Lower leg skin (tissue), 4 donors: Measurements from ENCODE around the gene RACGAP1. TPM values are rescaled to one million over a fixed set of nuclear protein-coding genes. Genes with fewer than 3 reads are reported as not detected.

Experiments used
- DNase-seq, 2 donors: peaks; one replicate each; pipeline ENCODE4 v3.0.0-alpha.2; 2019; ENCODE audit warnings: low spot score in 2 of 2
- H3K4me3 ChIP-seq: fragments of 200-600 bp; sonication (generic); 2 replicates; pipeline ENCODE4 v1.5.1; 2017; ENCODE audit warnings: mild to moderate bottlenecking, low read depth; ENCODE audit not compliant: poor library complexity, severe bottlenecking
- POLR2A ChIP-seq, 2 donors: fragments of 450-650 bp; IDR thresholded peaks; one replicate each; pipeline ENCODE4 v1.6.1; 2016 to 2017; ENCODE audit warnings: antibody characterized with exemption in 2 of 2, mild to moderate bottlenecking in 1 of 2, moderate library complexity in 1 of 2
- WGBS, 2 donors: methylation state at CpG; one replicate each; pipeline ENCODE4 v1.1.5; 2018; 5-methylcytosine and 5-hydroxymethylcytosine counted together
- intact Hi-C: fragments of 100-400 bp; cut with DNase I; formaldehyde crosslinking; loops from one replicate; pipeline ENCODE4 v1.15.0; 2023; ENCODE audit warnings: low total_unique reads
- total RNA-seq, 4 donors: library from RNA; depleted of rRNA; stranded (reverse); fragments of >200 nt; gene quantifications; one replicate each; pipeline ENCODE4 v1.1.0, GENCODE V29; 2016
- TF ChIP-seq, protein P1 (sequence below), 3 donors: fragments of 450-650 bp; IDR thresholded peaks; one replicate each; pipeline ENCODE4 v1.5.1; 2016; ENCODE audit warnings: antibody characterized with exemption in 3 of 3, mild to moderate bottlenecking in 3 of 3, moderate library complexity in 2 of 3

Gene RACGAP1
- total RNA-seq, 4 donors from 2014 or later: 11.6 to 16.8 (median 15.9) TPM

DNA sequence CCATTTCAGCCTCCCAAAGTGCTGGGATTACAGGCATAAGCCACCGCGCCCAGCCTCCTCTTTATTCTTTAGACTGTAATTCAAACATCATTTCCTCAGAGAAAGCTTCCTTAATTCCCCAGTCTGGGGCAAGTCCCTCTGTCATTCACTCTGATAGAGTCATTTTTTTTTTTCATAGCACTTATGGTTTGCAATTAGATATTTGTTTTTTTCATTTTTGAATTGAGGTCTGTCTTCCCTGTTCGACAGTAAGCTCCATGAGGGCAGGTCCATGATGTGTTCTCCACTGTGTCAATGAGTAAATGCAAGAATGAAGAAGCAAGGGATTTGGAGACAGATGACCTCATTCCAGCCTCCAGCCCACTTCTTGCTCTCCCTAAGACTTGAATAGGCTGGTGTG, 44.2 kb upstream of the RACGAP1 start:
- no peak overlapping the region for H3K4me3 ChIP-seq
- no peak for DNase-seq
- no peak for TF ChIP-seq POLR2A (IDR thresholded peaks at IDR 0.05)
- TF ChIP-seq, protein P1, sequence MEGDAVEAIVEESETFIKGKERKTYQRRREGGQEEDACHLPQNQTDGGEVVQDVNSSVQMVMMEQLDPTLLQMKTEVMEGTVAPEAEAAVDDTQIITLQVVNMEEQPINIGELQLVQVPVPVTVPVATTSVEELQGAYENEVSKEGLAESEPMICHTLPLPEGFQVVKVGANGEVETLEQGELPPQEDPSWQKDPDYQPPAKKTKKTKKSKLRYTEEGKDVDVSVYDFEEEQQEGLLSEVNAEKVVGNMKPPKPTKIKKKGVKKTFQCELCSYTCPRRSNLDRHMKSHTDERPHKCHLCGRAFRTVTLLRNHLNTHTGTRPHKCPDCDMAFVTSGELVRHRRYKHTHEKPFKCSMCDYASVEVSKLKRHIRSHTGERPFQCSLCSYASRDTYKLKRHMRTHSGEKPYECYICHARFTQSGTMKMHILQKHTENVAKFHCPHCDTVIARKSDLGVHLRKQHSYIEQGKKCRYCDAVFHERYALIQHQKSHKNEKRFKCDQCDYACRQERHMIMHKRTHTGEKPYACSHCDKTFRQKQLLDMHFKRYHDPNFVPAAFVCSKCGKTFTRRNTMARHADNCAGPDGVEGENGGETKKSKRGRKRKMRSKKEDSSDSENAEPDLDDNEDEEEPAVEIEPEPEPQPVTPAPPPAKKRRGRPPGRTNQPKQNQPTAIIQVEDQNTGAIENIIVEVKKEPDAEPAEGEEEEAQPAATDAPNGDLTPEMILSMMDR (IDR thresholded peaks at IDR 0.05): no peak
- 98 to 100% methylated on average over 3 of the region's 3 CpGs for WGBS, 2 donors
- intact Hi-C loops: no loop called here

DNA sequence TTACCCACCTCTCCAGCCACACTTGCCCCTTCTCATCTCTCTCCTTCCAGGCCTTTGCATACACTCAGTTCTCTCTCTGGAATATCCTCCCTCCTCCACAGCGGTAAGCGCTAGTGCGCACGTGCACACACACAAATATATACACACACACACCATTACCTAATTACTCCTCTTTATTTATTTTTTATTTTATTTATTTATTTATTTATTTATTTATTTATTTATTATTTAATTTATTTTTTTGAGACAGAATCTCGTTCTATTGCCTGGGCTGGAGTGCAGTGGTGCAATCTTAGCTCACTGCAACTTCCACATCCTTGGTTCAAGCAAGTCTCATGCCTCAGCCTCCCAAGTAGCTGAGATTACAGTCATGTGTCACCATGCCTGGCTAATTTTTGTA, 43.8 kb upstream of the RACGAP1 start:
- no peak overlapping the region for H3K4me3 ChIP-seq
- intact Hi-C loops: no loop called here
- no peak for DNase-seq
- TF ChIP-seq, protein P1 (IDR thresholded peaks at IDR 0.05): no peak
- no peak for TF ChIP-seq POLR2A (IDR thresholded peaks at IDR 0.05)
- WGBS, 2 donors: 97 to 98% methylated on average over 5 of the region's 5 CpGs

DNA sequence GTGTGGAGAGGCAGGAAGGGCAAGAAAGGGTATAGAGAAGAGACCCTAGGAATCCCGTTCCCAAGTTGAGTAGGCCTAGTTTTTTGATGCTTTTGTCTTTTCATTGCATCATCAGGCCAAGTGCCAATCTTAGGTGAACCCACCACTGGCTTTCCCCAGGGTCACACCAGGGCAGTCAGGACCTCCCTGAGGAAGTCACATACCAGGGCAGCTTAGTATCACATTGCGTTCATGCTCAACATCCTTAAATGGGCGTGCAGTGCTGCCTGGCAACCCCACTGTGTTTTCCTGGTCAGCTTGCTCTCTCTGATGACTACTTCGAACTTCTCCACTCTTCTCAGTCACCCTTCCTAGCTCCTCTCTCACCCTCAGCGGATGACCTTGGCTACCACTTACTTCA, 41.1 kb upstream of the RACGAP1 start:
- no peak for TF ChIP-seq POLR2A (IDR thresholded peaks at IDR 0.05)
- TF ChIP-seq, protein P1 (IDR thresholded peaks at IDR 0.05): no peak
- WGBS, 2 donors: 60 to 76% methylated on average over 5 of the region's 5 CpGs
- no peak for DNase-seq
- intact Hi-C loops: no loop called here
- no peak overlapping the region for H3K4me3 ChIP-seq

DNA sequence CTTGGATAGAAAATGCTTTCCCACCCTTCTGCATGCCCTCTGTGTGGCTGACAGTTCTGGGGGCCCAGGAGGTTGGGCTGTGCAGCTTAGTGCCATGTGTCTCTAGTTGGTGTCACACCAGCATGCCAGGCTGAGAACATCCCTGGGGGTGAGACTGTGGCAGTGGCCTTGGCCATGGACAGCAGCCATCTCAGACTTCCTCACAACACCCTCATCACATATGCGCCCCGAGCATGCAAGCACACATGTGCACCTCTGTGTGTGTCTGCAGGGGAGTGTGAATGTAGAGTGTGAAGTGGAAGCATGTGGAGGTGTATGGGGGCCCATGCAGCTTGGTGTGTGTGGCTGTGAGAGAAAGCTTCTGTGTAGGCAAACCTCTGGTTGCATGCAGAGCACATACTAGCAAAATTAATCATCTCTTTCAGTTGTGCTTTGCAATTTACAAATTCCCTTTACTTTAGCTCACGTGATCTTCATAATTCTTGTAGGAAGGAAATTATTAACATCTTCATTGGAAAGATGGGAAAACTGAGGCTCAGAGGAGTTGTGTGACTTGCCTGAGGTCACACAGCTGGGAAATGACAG, 40.5 kb upstream of the RACGAP1 start:
- 80 to 87% methylated on average over 3 of the region's 3 CpGs for WGBS, 2 donors
- no peak for DNase-seq
- no peak for TF ChIP-seq POLR2A (IDR thresholded peaks at IDR 0.05)
- TF ChIP-seq, protein P1 (IDR thresholded peaks at IDR 0.05): no peak

DNA sequence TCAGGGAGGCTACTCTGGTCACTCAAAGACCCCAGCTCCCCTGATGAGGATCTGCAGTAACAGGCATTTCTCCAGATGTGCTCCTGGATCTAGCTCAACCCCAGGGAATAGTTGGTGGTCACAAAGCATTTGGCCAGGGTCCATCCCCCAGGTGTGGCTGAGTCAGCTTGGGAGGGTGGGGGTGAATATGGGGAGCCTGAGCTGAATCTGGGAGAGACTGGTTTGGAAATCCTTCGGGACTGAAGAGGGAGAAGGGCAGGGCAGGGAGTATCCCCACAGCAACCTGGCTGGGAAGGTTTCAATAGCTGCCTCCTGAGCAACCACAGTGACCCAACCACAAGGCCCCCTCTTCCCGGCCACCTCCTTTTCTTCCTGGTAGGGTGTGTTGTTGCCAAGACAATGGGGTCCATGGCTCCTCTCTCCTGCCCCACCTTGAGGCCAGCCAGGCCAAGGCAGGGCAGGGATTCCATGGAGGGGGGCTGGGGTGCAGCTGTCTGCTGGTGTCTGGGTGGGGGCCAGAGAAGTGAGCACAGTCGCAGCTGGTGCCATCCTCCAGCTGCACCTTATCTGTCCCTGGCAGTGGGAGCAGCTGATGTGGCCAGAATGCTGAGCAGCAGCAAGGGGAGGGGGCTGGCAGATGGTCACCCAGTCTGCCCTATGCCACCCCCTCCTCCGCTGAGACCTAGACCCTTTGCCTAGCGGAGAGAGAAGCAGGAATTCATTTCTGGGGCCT, 37.6 kb upstream of the RACGAP1 start:
- H3K4me3 ChIP-seq: no peak overlapping the region
- TF ChIP-seq POLR2A (IDR thresholded peaks at IDR 0.05): no peak
- TF ChIP-seq, protein P1 (IDR thresholded peaks at IDR 0.05): no peak
- DNase-seq: no peak
- 70 to 81% methylated on average over 4 to 5 of the region's 5 CpGs for WGBS, 2 donors
- intact Hi-C loops: no loop called here

More for the DNA sequence above, 40.5 kb upstream of the RACGAP1 start:
- no peak overlapping the region for H3K4me3 ChIP-seq
- intact Hi-C loops: no loop called here
